GM10248 (cell line): ENCODE results near the gene ERCC4.

ENCODE experiments used
- CTCF ChIA-PET: fragments of 300-600 bp; sonication (Branson Sonifier 250); formaldehyde crosslinking; extraction: SDS; loops from one replicate; lab custom pipeline; 2021; ENCODE audit warnings: antibody characterized with exemption; lab: Yijun Ruan, JAX
- POLR2A ChIA-PET: fragments of 350-650 bp; sonication (Branson Sonifier 250); formaldehyde crosslinking; extraction: SDS; loops from one replicate; lab custom pipeline; 2020; ENCODE audit warnings: antibody characterized with exemption; lab: Yijun Ruan, JAX
- DNase-seq: peaks from one replicate; pipeline ENCODE4 v3.0.0; 2012; ENCODE audit errors: extremely low spot score
- TF ChIP-seq, protein P1 (sequence below): IDR thresholded peaks from 2 replicates; pipeline ENCODE4 v1.5.1; 2012; ENCODE audit warnings: mild to moderate bottlenecking, low read depth; ENCODE audit errors: extremely low read depth, missing control alignments, control extremely low read depth

The ERCC4 gene

DNA sequence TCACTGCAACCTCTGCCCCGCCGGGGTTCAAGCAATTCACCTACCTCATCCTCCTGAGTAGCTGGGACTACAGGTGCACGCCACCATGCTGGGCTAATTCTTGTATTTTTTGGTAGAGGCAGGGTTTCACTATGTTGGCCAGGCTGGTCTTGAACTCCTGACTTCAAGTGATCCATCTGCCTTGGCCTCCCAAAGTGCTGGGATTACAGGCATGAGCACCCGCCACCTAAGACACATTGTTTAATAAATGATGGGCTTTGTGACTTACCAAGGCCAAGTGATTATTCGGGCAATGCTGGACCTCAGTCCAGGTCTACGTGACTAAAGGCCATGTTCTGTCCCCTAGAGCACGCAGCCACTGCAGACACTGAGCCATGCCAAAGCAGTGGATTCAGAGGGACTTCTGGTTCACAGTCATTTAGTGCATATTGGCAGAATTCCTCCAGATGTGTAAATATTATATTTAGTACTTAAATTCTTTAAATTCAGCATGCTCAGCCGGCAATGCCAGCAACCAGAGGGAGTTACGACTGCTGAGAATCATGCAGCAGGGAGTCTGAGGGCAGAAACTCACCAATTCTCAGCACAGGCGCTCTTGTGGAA is 4.8 kb upstream of the ERCC4 start:
- TF ChIP-seq, protein P1, sequence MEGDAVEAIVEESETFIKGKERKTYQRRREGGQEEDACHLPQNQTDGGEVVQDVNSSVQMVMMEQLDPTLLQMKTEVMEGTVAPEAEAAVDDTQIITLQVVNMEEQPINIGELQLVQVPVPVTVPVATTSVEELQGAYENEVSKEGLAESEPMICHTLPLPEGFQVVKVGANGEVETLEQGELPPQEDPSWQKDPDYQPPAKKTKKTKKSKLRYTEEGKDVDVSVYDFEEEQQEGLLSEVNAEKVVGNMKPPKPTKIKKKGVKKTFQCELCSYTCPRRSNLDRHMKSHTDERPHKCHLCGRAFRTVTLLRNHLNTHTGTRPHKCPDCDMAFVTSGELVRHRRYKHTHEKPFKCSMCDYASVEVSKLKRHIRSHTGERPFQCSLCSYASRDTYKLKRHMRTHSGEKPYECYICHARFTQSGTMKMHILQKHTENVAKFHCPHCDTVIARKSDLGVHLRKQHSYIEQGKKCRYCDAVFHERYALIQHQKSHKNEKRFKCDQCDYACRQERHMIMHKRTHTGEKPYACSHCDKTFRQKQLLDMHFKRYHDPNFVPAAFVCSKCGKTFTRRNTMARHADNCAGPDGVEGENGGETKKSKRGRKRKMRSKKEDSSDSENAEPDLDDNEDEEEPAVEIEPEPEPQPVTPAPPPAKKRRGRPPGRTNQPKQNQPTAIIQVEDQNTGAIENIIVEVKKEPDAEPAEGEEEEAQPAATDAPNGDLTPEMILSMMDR: no peak
- ChIA-PET CTCF (interaction anchor here (1.5 to 5.2 kb wide), 2 partner anchors 8 to 9 kb away, joined by 5 to 43 read pairs; no protein-coding TSS in a partner anchor), POLR2A (no interaction called here)
- DNase-seq: no peak

DNA sequence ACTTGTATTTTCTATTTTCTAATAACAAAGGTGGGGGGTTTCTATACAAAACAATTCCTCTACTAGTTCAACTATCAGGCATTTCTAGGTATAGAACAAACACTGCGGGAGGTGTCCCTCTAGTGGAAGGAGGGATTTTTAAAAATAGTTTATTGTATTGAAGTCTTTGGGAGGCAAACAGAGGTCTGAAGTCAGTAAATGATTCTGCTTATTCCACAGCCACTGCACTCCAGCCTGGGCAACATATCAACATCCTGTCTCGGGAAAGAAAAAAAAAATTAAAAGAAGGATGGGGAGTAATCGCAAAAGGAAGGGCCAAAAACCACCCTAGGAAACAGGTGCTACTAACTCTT is 648 bp upstream of the ERCC4 start:
- DNase-seq: peak; percentile 46
- POLR2A ChIA-PET: interaction anchor here (0.7 kb wide), 1 partner anchor 366 kb away, joined by 3 read pairs; no protein-coding TSS in a partner anchor
- TF ChIP-seq, protein P1: peak; percentile 50
- CTCF ChIA-PET: interaction anchor here (0.6 to 5.2 kb wide), 46 partner anchors 8 to 1384 kb away, joined by 3 to 43 read pairs (median 4); no protein-coding TSS in a partner anchor

DNA sequence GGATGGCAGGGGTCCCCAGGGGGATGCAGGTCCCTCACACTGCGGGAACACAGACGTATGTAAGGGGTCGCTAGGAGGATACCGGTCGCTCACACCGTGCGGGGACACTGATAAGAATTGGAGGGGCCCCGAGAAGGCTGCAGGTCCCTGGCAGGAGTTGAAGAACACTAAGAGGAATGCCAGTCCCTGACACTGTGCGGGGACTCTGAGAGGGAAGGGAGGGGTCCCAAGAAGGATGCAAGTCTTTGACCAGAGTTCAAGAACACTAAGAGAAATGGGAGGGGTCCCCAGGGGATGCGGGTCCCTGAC is 510 bp downstream of the ERCC4 start:
- TF ChIP-seq, protein P1: no peak
- ChIA-PET CTCF (interaction anchor here (0.7 to 5.2 kb wide), 53 partner anchors 9 to 1516 kb away, joined by 3 to 43 read pairs (median 4); no protein-coding TSS in a partner anchor), POLR2A (no interaction called here)
- no peak for DNase-seq

DNA sequence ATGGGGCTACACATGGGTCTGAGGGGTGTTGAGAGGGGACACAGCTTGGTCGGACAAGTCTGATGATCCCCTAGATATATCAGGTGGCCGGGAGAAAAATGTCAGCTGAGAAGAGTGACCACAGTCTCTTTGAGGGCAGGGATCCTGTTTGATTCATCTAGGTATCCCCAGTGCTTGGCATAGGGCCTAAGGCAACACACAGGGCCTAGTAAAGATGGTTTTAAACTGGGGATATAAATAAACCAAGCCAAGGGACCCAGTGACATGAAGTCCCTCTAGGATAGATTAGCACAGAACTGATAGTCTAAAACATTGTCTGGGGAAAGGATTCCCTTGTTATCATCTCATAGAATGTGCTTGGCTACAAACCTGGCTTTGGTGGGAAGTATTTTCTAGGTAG is 1.4 kb downstream of the ERCC4 start:
- TF ChIP-seq, protein P1: no peak
- ChIA-PET POLR2A (no interaction called here), CTCF (interaction anchor here (1.7 to 1.8 kb wide), 2 partner anchors 12 to 364 kb away, joined by 4 to 6 read pairs; no protein-coding TSS in a partner anchor)
- no peak for DNase-seq

DNA sequence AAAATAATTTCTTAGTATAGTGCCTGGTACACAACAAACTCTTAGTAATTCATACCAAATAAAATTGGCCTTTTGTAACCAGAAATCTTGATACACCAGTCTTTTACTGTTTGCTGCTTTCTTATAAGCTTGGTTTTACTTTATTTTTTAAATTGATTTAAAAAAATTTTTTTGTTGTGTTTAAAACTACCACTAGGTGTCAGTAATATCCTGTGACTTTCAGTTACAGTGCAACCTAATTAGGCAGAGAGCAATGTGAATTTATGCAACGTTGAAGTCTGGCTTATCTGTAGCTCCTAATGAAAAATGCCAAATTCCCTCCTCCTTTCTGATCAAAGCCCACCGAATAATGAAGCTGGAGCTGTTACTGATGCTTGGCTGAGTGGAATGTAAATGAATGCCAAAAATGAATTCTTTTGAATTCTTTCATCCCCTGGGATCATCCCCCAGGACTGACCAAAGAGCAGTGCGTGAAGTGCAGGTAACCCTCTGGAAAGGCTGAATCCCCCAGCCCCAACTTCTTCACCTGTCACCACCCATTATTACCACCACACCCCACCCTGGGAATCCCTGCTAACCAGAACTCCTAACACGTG is 3.8 kb downstream of the ERCC4 start:
- POLR2A ChIA-PET: no interaction called here
- TF ChIP-seq, protein P1: no peak
- CTCF ChIA-PET: interaction anchor here (0.7 to 2.2 kb wide), 40 partner anchors 8 to 604 kb away, joined by 3 to 17 read pairs (median 3); no protein-coding TSS in a partner anchor
- DNase-seq: peak; percentile 34

DNA sequence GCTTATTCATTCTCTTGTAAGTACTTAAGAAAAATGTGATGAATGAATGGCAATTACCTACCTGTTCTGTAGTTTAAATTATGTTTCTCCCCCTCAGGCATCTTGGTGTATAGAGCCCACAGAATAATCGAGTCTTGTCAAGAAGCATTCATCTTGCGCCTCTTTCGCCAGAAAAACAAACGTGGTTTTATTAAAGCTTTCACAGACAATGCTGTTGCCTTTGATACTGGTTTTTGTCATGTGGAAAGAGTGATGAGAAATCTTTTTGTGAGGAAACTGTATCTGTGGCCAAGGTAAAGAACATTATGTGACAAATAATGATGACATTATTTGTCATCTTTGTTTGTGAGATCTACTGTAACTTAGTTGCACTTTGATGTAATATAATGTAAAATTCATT is 6.5 kb downstream of the ERCC4 start:
- CTCF ChIA-PET: interaction anchor here (0.7 kb wide), 1 partner anchor 10 kb away, joined by 3 read pairs; no protein-coding TSS in a partner anchor
- TF ChIP-seq, protein P1: no peak
- POLR2A ChIA-PET: no interaction called here
- DNase-seq: no peak
